SK-N-SH (cell line): ENCODE measurements around the gene PTPRK. TPM values are rescaled to one million over a fixed set of nuclear protein-coding genes. Genes with fewer than 3 reads are reported as not detected.

ENCODE experiments used
- CTCF ChIA-PET: fragments of 300-600, 350-600 bp; formaldehyde crosslinking; extraction: SDS; loops from one replicate; lab custom pipeline; 2021; lab: Yijun Ruan, JAX
- POLR2A ChIA-PET: fragments of 350-600 bp; sonication (Branson Sonifier 250); formaldehyde crosslinking; extraction: SDS; loops from one replicate; lab custom pipeline; 2020; ENCODE audit warnings: antibody characterized with exemption, inconsistent platforms; lab: Yijun Ruan, JAX
- DNase-seq: peaks from one replicate; pipeline ENCODE4 v3.0.0; 2012
- H2AFZ ChIP-seq: fragments of 200-600 bp; sonication (generic); 2 replicates; pipeline ENCODE4 v1.8.1; 2016; ENCODE audit warnings: antibody characterized with exemption, mild to moderate bottlenecking, low read depth
- H3F3A ChIP-seq: fragments of 200-600 bp; sonication (generic); replicated peaks from 2 replicates; pipeline ENCODE3; 2016; ENCODE audit warnings: antibody characterized with exemption, mild to moderate bottlenecking; ENCODE audit not compliant: insufficient read depth
- H3K27ac ChIP-seq, 2 experiments: fragments of 200-500 bp in 1 of 2; fragments of 200-600 bp in 1 of 2; sonication (Bioruptor generic) in 1 of 2; sonication (generic), shearing (Covaris generic) in 1 of 2; 2 replicates each; pipeline versions ENCODE4 v1.5.1 to v1.6.1; 2014 to 2016; ENCODE audit warnings: low read depth in 2 of 2, inconsistent platforms in 1 of 2, low read length in 1 of 2, mild to moderate bottlenecking in 1 of 2, mixed read lengths in 1 of 2
- H3K27me3 ChIP-seq: fragments of 200-600 bp; sonication (generic), shearing (Covaris generic); 2 replicates; pipeline ENCODE4 v1.6.1; 2016; ENCODE audit warnings: mixed run types; ENCODE audit not compliant: insufficient read depth
- H3K36me3 ChIP-seq, 2 experiments: fragments of 200-500 bp in 1 of 2; fragments of 200-600 bp in 1 of 2; sonication (Bioruptor generic) in 1 of 2; sonication (generic) in 1 of 2; replicated peaks in 1 of 2; 2 replicates each; pipeline versions ENCODE3 to v1.5.1; 2014 to 2016; ENCODE audit warnings: low read length in 1 of 2, mild to moderate bottlenecking in 1 of 2; ENCODE audit not compliant: insufficient read depth in 2 of 2, control insufficient read depth in 1 of 2
- H3K4me1 ChIP-seq, 2 experiments: fragments of 200-500 bp in 1 of 2; fragments of 200-600 bp in 1 of 2; sonication (Bioruptor generic) in 1 of 2; sonication (generic), shearing (Covaris generic) in 1 of 2; 2 replicates each; pipeline versions ENCODE4 v1.5.1 to v1.6.1; 2014 to 2016; ENCODE audit warnings: low read depth in 1 of 2, low read length in 1 of 2, mixed run types in 1 of 2; ENCODE audit not compliant: insufficient read depth in 2 of 2, control insufficient read depth in 1 of 2
- H3K4me2 ChIP-seq: fragments of 200-600 bp; sonication (generic), shearing (Covaris generic); 2 replicates; pipeline ENCODE4 v1.6.1; 2017; ENCODE audit warnings: mixed run types
- H3K4me3 ChIP-seq, 2 experiments: fragments of 200-500 bp in 1 of 2; fragments of 200-600 bp in 1 of 2; sonication (Bioruptor generic) in 1 of 2; sonication (generic), shearing (Covaris generic) in 1 of 2; 2 replicates each; pipeline versions ENCODE4 v1.5.1 to v1.8.1; 2014 to 2016; ENCODE audit warnings: low read depth in 2 of 2, inconsistent platforms in 1 of 2, low read length in 1 of 2, mild to moderate bottlenecking in 1 of 2, mixed read lengths in 1 of 2, moderate library complexity in 1 of 2
- H3K79me2 ChIP-seq: fragments of 200-600 bp; sonication (generic); 2 replicates; pipeline ENCODE4 v1.8.1; 2017; ENCODE audit warnings: mild to moderate bottlenecking; ENCODE audit not compliant: insufficient read depth
- H3K9ac ChIP-seq: fragments of 200-600 bp; sonication (generic); 2 replicates; pipeline ENCODE4 v1.6.1; 2017; ENCODE audit warnings: mixed run types
- H3K9me2 ChIP-seq: fragments of 200-600 bp; sonication (generic); 2 replicates; pipeline ENCODE4 v1.6.1; 2017; ENCODE audit warnings: mixed run types
- H3K9me3 ChIP-seq: fragments of 200-600 bp; sonication (generic); 2 replicates; pipeline ENCODE4 v1.6.1; 2017; ENCODE audit warnings: mixed run types, mild to moderate bottlenecking, moderate library complexity
- H4K20me1 ChIP-seq: fragments of 200-600 bp; sonication (generic); 2 replicates; pipeline ENCODE4 v1.6.1; 2017; ENCODE audit warnings: mild to moderate bottlenecking, mixed run types; ENCODE audit not compliant: insufficient read depth
- ELF1 ChIP-seq: IDR thresholded peaks from 2 replicates; pipeline ENCODE4 v1.4.0; 2012
- EP300 ChIP-seq, 2 experiments: IDR thresholded peaks; 2 replicates each; pipeline versions ENCODE4 v1.4.0 to v1.6.1; 2012; ENCODE audit warnings: borderline replicate concordance in 1 of 2, low read depth in 1 of 2, low read length in 1 of 2
- GATA2 ChIP-seq: sonication (generic); formaldehyde crosslinking; IDR thresholded peaks from 2 replicates; pipeline ENCODE4 v1.5.0; 2020; ENCODE audit warnings: mild to moderate bottlenecking, missing genetic modification reagents
- IRF3 ChIP-seq: fragments of 150-350 bp; IDR thresholded peaks from 2 replicates; pipeline ENCODE4 v1.6.1; 2016; ENCODE audit warnings: mild to moderate bottlenecking, low read depth, low read length
- JUND ChIP-seq: IDR thresholded peaks from 2 replicates; pipeline ENCODE4 v1.4.0; 2012
- MEF2A ChIP-seq: IDR thresholded peaks from 2 replicates; pipeline ENCODE4 v1.4.0; 2012; ENCODE audit warnings: low read depth, borderline replicate concordance
- MXI1 ChIP-seq: IDR thresholded peaks from 2 replicates; pipeline ENCODE4 v1.6.1; 2012; ENCODE audit warnings: mild to moderate bottlenecking, low read depth, low read length, improper control_type of control experiment
- NRF1 ChIP-seq: IDR thresholded peaks from 2 replicates; pipeline ENCODE4 v1.6.1; 2012; ENCODE audit warnings: low read depth, mild to moderate bottlenecking, low read length
- RFX5 ChIP-seq: IDR thresholded peaks from 2 replicates; pipeline ENCODE4 v1.6.1; 2012; ENCODE audit warnings: mild to moderate bottlenecking, improper control_type of control experiment, low read length
- RXRA ChIP-seq: IDR thresholded peaks from 2 replicates; pipeline ENCODE4 v1.4.0; 2012; ENCODE audit warnings: low read depth, mild to moderate bottlenecking, borderline replicate concordance
- SMC3 ChIP-seq: IDR thresholded peaks from 2 replicates; pipeline ENCODE4 v1.6.1; 2012; ENCODE audit warnings: low read depth, low read length, improper control_type of control experiment
- TAF1 ChIP-seq: IDR thresholded peaks from 2 replicates; pipeline ENCODE4 v1.6.1; 2012; ENCODE audit warnings: low read depth, mild to moderate bottlenecking, low read length, moderate library complexity, borderline replicate concordance
- USF1 ChIP-seq: IDR thresholded peaks from 2 replicates; pipeline ENCODE4 v1.4.0; 2012; ENCODE audit warnings: low read depth, borderline replicate concordance
- WGBS: methylation state at CpG from one replicate; pipeline ENCODE4 v1.1.6; 2017; ENCODE audit warnings: low lambda C conversion rate; 5-methylcytosine and 5-hydroxymethylcytosine counted together
- polyA plus RNA-seq, 3 experiments: library from polyadenylated mRNA; depleted of rRNA; stranded (reverse); fragments of >200 nt; gene quantifications; 2 replicates each; pipeline ENCODE4 v1.2.3, GENCODE V29; 2012
- TF ChIP-seq, protein P1 (sequence below): fragments of 200-600 bp; sonication (generic); IDR thresholded peaks from 2 replicates; pipeline ENCODE4 v1.6.1; 2017; ENCODE audit warnings: antibody characterized with exemption, mild to moderate bottlenecking, moderate library complexity
- TF ChIP-seq, protein P2 (sequence below): fragments of 150-350 bp; IDR thresholded peaks from 2 replicates; pipeline ENCODE4 v1.6.1; 2017; ENCODE audit warnings: antibody characterized with exemption, low read length, low read depth, borderline replicate concordance
- TF ChIP-seq, protein P3 (sequence below): IDR thresholded peaks from 2 replicates; pipeline ENCODE4; 2012

The PTPRK gene
- polyA plus RNA-seq, 1 of the 3 experiments (the other 2 are of a cell fraction) = 9.5 TPM

- Histone ChIP-seq H3K4me2 (peak overlapping the region; percentile 33; the same call in 1 of the 2 replicates), H3K9me3 (no peaks in the 10 kb centered on the region), H3K27me3 (no peaks in the 10 kb centered on the region), H2AFZ (no peak overlapping the region), H3F3A (peaks cover 25% of the 10 kb centered on the region), H4K20me1 (no peaks in the 10 kb centered on the region; the same call in 1 of the 2 replicates), H3K9ac (no peak overlapping the region), H3K36me3 (no peaks in the 10 kb centered on the region), H3K9me2 (no peaks in the 10 kb centered on the region), H3K4me3 (no peak overlapping the region; a peak in 1 of 4 replicates), H3K79me2 (peaks cover 24% of the 10 kb centered on the region; the same call in 1 of the 2 replicates), H3K4me1 (peaks cover 0 to 16% of the 10 kb centered on the region in 2 experiments; a peak in 1 of 4 replicates), H3K27ac (peak overlapping the region in 1 of 2 experiments; percentile 59; a peak in 2 of 4 replicates)
- ChIA-PET POLR2A (no interaction called here), CTCF (interaction anchor here (1.6 kb wide), 1 partner anchor 42 kb away, joined by 4 read pairs; no protein-coding TSS in a partner anchor)
- TF ChIP-seq JUND (peak; percentile 39), USF1 (no peak)
- TF ChIP-seq, protein P1, sequence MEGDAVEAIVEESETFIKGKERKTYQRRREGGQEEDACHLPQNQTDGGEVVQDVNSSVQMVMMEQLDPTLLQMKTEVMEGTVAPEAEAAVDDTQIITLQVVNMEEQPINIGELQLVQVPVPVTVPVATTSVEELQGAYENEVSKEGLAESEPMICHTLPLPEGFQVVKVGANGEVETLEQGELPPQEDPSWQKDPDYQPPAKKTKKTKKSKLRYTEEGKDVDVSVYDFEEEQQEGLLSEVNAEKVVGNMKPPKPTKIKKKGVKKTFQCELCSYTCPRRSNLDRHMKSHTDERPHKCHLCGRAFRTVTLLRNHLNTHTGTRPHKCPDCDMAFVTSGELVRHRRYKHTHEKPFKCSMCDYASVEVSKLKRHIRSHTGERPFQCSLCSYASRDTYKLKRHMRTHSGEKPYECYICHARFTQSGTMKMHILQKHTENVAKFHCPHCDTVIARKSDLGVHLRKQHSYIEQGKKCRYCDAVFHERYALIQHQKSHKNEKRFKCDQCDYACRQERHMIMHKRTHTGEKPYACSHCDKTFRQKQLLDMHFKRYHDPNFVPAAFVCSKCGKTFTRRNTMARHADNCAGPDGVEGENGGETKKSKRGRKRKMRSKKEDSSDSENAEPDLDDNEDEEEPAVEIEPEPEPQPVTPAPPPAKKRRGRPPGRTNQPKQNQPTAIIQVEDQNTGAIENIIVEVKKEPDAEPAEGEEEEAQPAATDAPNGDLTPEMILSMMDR = no peak
- no peak for DNase-seq
- 55% methylated on average over 2 of the region's 2 CpGs for WGBS
These were observed 150.3 kb downstream of the PTPRK start for GRCh38 chr6:128370072-128370471.

- no peaks in the 10 kb centered on the region for H3K27me3 ChIP-seq
- TF ChIP-seq GATA2 (CRISPR knock-in tag) (no peak), RFX5 (no peak), TAF1 (no peak), ELF1 (no peak), NRF1 (no peak), IRF3 (no peak), SMC3 (no peak), MXI1 (no peak), RXRA (no peak), JUND (no peak), MEF2A (no peak), EP300 (IDR thresholded peaks at IDR 0.05; ENCODE audit: borderline replicate concordance in 1 of 2, low read depth in 1 of 2, low read length in 1 of 2) (no peak)
- TF ChIP-seq, protein P2, sequence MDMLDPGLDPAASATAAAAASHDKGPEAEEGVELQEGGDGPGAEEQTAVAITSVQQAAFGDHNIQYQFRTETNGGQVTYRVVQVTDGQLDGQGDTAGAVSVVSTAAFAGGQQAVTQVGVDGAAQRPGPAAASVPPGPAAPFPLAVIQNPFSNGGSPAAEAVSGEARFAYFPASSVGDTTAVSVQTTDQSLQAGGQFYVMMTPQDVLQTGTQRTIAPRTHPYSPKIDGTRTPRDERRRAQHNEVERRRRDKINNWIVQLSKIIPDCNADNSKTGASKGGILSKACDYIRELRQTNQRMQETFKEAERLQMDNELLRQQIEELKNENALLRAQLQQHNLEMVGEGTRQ = no peak
- TF ChIP-seq, protein P1 = no peak
- TF ChIP-seq, protein P3, sequence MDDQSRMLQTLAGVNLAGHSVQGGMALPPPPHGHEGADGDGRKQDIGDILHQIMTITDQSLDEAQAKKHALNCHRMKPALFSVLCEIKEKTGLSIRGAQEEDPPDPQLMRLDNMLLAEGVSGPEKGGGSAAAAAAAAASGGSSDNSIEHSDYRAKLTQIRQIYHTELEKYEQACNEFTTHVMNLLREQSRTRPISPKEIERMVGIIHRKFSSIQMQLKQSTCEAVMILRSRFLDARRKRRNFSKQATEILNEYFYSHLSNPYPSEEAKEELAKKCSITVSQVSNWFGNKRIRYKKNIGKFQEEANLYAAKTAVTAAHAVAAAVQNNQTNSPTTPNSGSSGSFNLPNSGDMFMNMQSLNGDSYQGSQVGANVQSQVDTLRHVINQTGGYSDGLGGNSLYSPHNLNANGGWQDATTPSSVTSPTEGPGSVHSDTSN = no peak
- TF ChIP-seq, all 33 proteins: peak for 0
- H3K9ac ChIP-seq = no peak overlapping the region
- H3K4me2 ChIP-seq = no peak overlapping the region
- ChIA-PET CTCF (interaction anchor here (0.6 to 1.6 kb wide), 2 partner anchors 40 to 1564 kb away, joined by 3 to 4 read pairs; no protein-coding TSS in a partner anchor), POLR2A (no interaction called here)
- H3F3A ChIP-seq = peaks cover 25% of the 10 kb centered on the region
- H3K79me2 ChIP-seq = peaks cover 24% of the 10 kb centered on the region; the same call in 1 of the 2 replicates
- H3K4me1 ChIP-seq = peaks cover 0 to 16% of the 10 kb centered on the region in 2 experiments; a peak in 1 of 4 replicates
- H3K4me3 ChIP-seq = no peak overlapping the region
- H3K9me2 ChIP-seq = no peaks in the 10 kb centered on the region
- H3K36me3 ChIP-seq = no peaks in the 10 kb centered on the region
- no peak for DNase-seq
- H2AFZ ChIP-seq = no peak overlapping the region
- WGBS = 58% methylated on average over 3 of the region's 3 CpGs
- H3K27ac ChIP-seq = peak overlapping the region in 1 of 2 experiments; percentile 27; a peak in 1 of 4 replicates
- H3K9me3 ChIP-seq = no peaks in the 10 kb centered on the region
- no peaks in the 10 kb centered on the region; the same call in 1 of the 2 replicates for H4K20me1 ChIP-seq
These were observed 152.0 kb downstream of the PTPRK start for GRCh38 chr6:128368213-128368944.
